Hepatocyte (in vitro differentiated cells): Measurements from ENCODE around the gene YIPF2. TPM values are rescaled to one million over a fixed set of nuclear protein-coding genes. Genes with fewer than 3 reads are reported as not detected.
"Not testable (repeated sequence)": the region's sequence is repeated elsewhere in the genome, so short reads cannot be mapped to it uniquely, and the experiment has no call there.

ENCODE experiments used
- DNase-seq: peaks from one replicate; pipeline ENCODE4 v3.0.0-alpha.2; 2016; ENCODE audit warnings: low spot score
- H2AFZ ChIP-seq: fragments of 200-600 bp; sonication (generic); 2 replicates; pipeline ENCODE4 v1.6.0; 2016; ENCODE audit warnings: antibody characterized with exemption, mild to moderate bottlenecking
- H3K27ac ChIP-seq: fragments of 200-600 bp; sonication (generic); 2 replicates; pipeline ENCODE4 v1.5.1; 2016; ENCODE audit warnings: mild to moderate bottlenecking
- H3K27me3 ChIP-seq: fragments of 200-600 bp; sonication (generic); 2 replicates; pipeline ENCODE4 v1.6.1; 2016
- H3K36me3 ChIP-seq: fragments of 200-600 bp; sonication (generic); replicated peaks from 2 replicates; pipeline ENCODE4 v1.5.1; 2016; ENCODE audit warnings: low read depth; ENCODE audit not compliant: insufficient read depth
- H3K4me1 ChIP-seq: fragments of 200-600 bp; sonication (generic); 2 replicates; pipeline ENCODE4 v1.5.1; 2016; ENCODE audit warnings: mild to moderate bottlenecking, moderate library complexity; ENCODE audit not compliant: insufficient read depth
- H3K4me2 ChIP-seq: fragments of 200-600 bp; sonication (generic); 2 replicates; pipeline ENCODE4 v1.6.0; 2016
- H3K4me3 ChIP-seq: fragments of 200-600 bp; sonication (generic); 2 replicates; pipeline ENCODE4 v1.5.1; 2016; ENCODE audit warnings: mild to moderate bottlenecking
- H3K79me2 ChIP-seq: fragments of 200-600 bp; sonication (generic); 2 replicates; pipeline ENCODE4 v1.6.0; 2017; ENCODE audit warnings: mild to moderate bottlenecking
- H3K9me2 ChIP-seq: fragments of 200-600 bp; sonication (generic); replicated peaks from 2 replicates; pipeline ENCODE4 v1.6.0; 2017; ENCODE audit warnings: mild to moderate bottlenecking; ENCODE audit not compliant: insufficient read depth
- H3K9me3 ChIP-seq: fragments of 200-600 bp; sonication (generic); 2 replicates; pipeline ENCODE4 v1.5.1; 2016; ENCODE audit warnings: low read depth, mild to moderate bottlenecking
- H4K20me1 ChIP-seq: fragments of 200-600 bp; sonication (generic); 2 replicates; pipeline ENCODE4 v1.6.0; 2016; ENCODE audit warnings: mild to moderate bottlenecking; ENCODE audit not compliant: insufficient read depth, poor library complexity, severe bottlenecking
- CTCF ChIP-seq: fragments of 200-600 bp; sonication (generic); IDR thresholded peaks from 2 replicates; pipeline ENCODE4 v1.5.1; 2016; ENCODE audit warnings: antibody characterized with exemption, mild to moderate bottlenecking; ENCODE audit not compliant: poor library complexity
- EZH2 ChIP-seq: fragments of 200-600 bp; sonication (generic); IDR thresholded peaks from 2 replicates; pipeline ENCODE4 v1.6.1; 2016; ENCODE audit warnings: antibody characterized with exemption, mild to moderate bottlenecking, borderline replicate concordance
- EZH2phosphoT487 ChIP-seq: fragments of 200-600 bp; sonication (generic); IDR thresholded peaks from one replicate; pipeline ENCODE4 v1.6.1; 2018; ENCODE audit warnings: antibody characterized with exemption, mild to moderate bottlenecking, low read depth, moderate library complexity; ENCODE audit not compliant: unreplicated experiment, severe bottlenecking
- WGBS: methylation state at CpG from one replicate; pipeline ENCODE4 v1.1.6; 2016; ENCODE audit warnings: low lambda C conversion rate; ENCODE audit errors: missing lambda C conversion rate; 5-methylcytosine and 5-hydroxymethylcytosine counted together
- polyA plus RNA-seq: library from polyadenylated mRNA; unstranded; fragments of >200 nt; fragmentation: Nextera tagmentation; extraction: Ambion mirVana; gene quantifications from 2 replicates; pipeline ENCODE4 v1.2.1, GENCODE V29; 2016
- total RNA-seq: library from RNA; depleted of rRNA; stranded (reverse); fragments of >200 nt; gene quantifications from 2 replicates; pipeline ENCODE4 v1.2.3, GENCODE V29; 2014

Gene YIPF2
- total and polyA plus RNA-seq, 2 experiments from 2014 or later: 80.3 to 115 TPM

DNA sequence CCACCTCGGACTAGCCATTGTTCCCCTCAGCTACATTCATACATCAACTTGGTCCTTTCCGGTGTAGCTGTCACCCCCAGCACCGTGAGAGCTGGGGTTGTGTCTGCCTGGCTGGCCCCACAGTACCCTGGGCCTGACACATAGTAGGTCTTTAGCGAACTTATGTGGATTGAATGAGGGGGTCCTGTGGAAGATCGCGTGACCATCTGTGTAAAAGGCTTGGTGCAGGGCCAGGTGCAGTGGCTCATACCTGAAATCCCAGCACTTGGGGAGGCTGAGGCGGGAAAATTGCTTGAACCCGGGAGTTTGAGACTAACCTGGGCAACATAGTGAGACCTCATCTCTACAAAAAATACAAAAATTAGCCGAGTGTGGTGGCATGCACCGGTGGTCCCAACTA lies 34.4 kb upstream of the YIPF2 start:
- H3K79me2 ChIP-seq: peaks cover 75% of the 10 kb centered on the region
- WGBS: 92% methylated on average over 10 of the region's 10 CpGs
- no peak for DNase-seq
- H3K4me2 ChIP-seq: peak overlapping the region; percentile 90
- H3K27ac ChIP-seq: no peak overlapping the region
- no peaks in the 10 kb centered on the region for H3K9me3 ChIP-seq
- H3K4me3 ChIP-seq: no peak overlapping the region
- TF ChIP-seq EZH2phosphoT487 (no peak), CTCF (no peak), EZH2 (no peak)
- H3K36me3 ChIP-seq: no peaks in the 10 kb centered on the region
- peaks cover 15% of the 10 kb centered on the region for H3K4me1 ChIP-seq
- no peaks in the 10 kb centered on the region for H3K27me3 ChIP-seq
- no peak overlapping the region for H2AFZ ChIP-seq
- no peaks in the 10 kb centered on the region for H3K9me2 ChIP-seq
- peaks cover 42% of the 10 kb centered on the region for H4K20me1 ChIP-seq

- no peaks in the 10 kb centered on the region for H3K27me3 ChIP-seq
- H4K20me1 ChIP-seq: peaks cover 28% of the 10 kb centered on the region
- H3K4me1 ChIP-seq: peaks cover 15% of the 10 kb centered on the region
- peak overlapping the region; percentile 83 for H2AFZ ChIP-seq
- TF ChIP-seq EZH2: no peak
- peaks cover 59% of the 10 kb centered on the region for H3K79me2 ChIP-seq
- WGBS: under 1% methylated on average over 28 of the region's 92 CpGs
- H3K9me3 ChIP-seq: no peaks in the 10 kb centered on the region
- peak overlapping the region; percentile 90 for H3K4me2 ChIP-seq
- no peaks in the 10 kb centered on the region for H3K9me2 ChIP-seq
- peak overlapping the region; percentile 95 for H3K27ac ChIP-seq
- DNase-seq: no peak
- peak overlapping the region; percentile 68 for H3K4me3 ChIP-seq
- H3K36me3 ChIP-seq: no peaks in the 10 kb centered on the region
These were observed 32.8 kb upstream of the YIPF2 start for GRCh38 chr19:10961073-10961860.

DNA sequence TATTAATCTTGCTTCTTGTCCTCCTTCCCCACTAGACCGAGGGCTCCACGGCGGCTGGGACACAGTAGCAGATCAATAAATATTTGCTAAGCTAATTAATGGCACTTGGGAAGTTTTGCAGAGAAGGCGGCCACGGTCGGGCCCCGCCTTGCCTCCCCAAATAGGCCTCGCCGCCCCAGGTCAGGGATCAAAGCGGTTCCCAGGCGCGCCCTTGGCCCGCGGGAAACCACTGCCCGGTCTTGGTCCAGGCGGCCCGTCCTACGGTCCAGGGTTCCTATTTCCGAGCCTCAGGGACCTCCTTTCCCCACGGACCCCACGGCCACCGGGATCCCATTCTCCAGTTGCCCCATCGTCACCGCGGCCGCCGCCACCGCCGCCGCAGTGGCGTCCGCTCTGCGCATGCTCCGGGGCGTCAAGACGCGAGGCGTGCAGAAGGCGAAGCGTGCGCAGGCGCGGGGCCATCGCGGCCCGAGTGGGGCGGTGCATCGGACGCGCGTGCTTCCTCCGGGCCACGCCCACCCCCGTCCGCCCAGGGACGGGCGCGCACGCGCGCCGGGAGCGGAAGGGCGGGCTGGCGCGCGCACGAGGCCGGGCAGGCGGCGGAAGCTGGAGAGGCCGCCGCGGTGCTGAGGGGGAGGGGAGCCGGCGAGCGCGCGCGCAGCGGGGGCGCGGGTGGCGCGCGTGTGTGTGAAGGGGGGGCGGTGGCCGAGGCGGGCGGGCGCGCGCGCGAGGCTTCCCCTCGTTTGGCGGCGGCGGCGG lies 32.1 kb upstream of the YIPF2 start, which contains the start of gene SMARCA4:
Gene SMARCA4, plus strand, starts transcription at position 717 of the 759 bp plus-strand sequence. CDS start 23,122 bp downstream, outside the sequence.
- WGBS: 2% methylated on average over 69 of the region's 100 CpGs
- H3K27ac ChIP-seq: peak within 1 kb of the TSS; percentile 95
- no peaks in the 10 kb centered on the region for H3K9me3 ChIP-seq
- H3K4me3 ChIP-seq: peak within 1 kb of the TSS; percentile 68
- no peaks in the 10 kb centered on the region for H3K9me2 ChIP-seq
- peaks cover 15% of the 10 kb centered on the region for H3K4me1 ChIP-seq
- peaks cover 52% of the 10 kb centered on the region for H3K79me2 ChIP-seq
- H3K27me3 ChIP-seq: no peaks in the 10 kb centered on the region
- no peaks in the 10 kb centered on the region for H3K36me3 ChIP-seq
- peaks cover 28% of the 10 kb centered on the region for H4K20me1 ChIP-seq
- peak within 1 kb of the TSS; percentile 90 for H3K4me2 ChIP-seq
- peak; percentile 100 for DNase-seq
- TF ChIP-seq EZH2phosphoT487 (no peak), CTCF (no peak), EZH2 (no peak)
- peak within 1 kb of the TSS; percentile 94 for H2AFZ ChIP-seq

DNA sequence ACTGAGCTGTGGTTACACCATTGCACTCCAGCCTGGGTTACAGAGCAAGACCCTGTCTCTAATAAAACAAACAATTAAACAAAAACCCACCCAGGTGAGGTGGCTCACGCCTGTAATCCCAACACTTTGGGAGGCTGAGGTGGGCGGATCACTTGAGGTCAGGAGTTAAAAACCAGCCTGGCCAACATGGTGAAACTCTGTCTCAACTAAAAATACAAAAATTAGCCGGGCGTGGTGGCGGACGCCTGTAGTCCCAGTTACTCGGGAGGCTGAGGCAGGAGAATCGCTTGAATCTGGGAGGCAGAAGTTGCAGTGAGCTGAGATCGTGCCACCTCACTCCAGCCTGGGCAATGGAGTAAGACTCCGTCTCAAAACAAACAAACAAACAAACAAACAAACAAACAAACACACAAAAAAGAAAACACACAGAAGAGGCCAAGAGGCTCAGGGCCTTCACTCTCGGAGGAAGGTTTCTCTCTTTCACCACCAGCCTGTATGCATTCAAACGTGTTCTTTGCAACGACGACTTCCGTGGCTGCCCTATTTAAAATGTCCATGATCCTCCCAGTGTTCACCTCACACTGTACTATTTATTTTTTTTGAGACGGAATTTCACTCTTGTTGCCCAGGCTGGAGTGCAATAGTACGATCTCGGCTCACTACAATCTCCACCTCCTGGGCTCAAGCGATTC lies 31.0 kb upstream of the YIPF2 start:
- peaks cover 41% of the 10 kb centered on the region for H3K79me2 ChIP-seq
- H3K9me3 ChIP-seq, H3K9me2 ChIP-seq, H3K36me3 ChIP-seq, DNase-seq, H3K4me3 ChIP-seq, H3K27me3 ChIP-seq: not testable (repeated sequence)
- peak overlapping the region; percentile 87 for H3K4me2 ChIP-seq
- H4K20me1 ChIP-seq: peaks cover 19% of the 10 kb centered on the region
- H3K27ac ChIP-seq: peak overlapping the region; percentile 94
- WGBS: 98% methylated on average over 19 of the region's 19 CpGs
- peaks cover 15% of the 10 kb centered on the region for H3K4me1 ChIP-seq
- peak overlapping the region; percentile 94 for H2AFZ ChIP-seq
